Activated CD4-positive, CD25-positive, alpha-beta regulatory T cell (primary cell): ENCODE measurements around the gene PSMA7.

Experiments used
- DNase-seq, 4 experiments: peaks; one replicate each; lab custom pipeline; 2025; lab: John Stamatoyannopoulos, UW

Gene PSMA7

DNA sequence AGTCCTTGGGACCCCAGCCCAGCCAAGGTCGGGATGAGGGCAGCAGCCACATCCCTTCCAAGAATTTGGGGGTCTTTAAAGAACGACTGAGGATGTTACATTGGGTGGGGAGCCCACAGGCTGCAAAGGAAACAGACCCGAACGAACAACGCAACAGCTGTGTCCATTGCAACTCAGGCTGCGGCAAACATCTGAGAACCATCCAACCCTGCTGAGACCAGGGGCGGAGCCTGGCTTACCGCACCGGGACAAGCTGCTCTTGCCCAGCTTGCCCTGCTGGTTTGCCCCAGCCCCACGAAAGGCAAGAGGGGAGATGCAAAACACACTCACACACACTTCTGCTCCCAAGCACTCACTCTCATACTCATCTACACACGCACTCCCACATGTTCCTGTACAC lies 56.0 kb downstream of the PSMA7 start:
- no peak for DNase-seq
